Vagina (tissue), 2 donors: ENCODE measurements around the gene RNF181. TPM values are rescaled to one million over a fixed set of nuclear protein-coding genes. Genes with fewer than 3 reads are reported as not detected.

Experiments
- DNase-seq, 2 donors: peaks; one replicate each; pipeline ENCODE4 v3.0.0-alpha.2; 2017; ENCODE audit errors: extremely low spot score in 2 of 2
- H3K27ac ChIP-seq: fragments of 200-600 bp; sonication (generic); one replicate; pipeline ENCODE4 v1.5.1; 2019
- H3K27me3 ChIP-seq: fragments of 200-600 bp; sonication (generic); one replicate; pipeline ENCODE4 v1.5.1; 2019
- H3K36me3 ChIP-seq, 2 donors: fragments of 200-600 bp; sonication (generic); one replicate each; pipeline ENCODE4 v1.5.1; 2017 to 2019
- H3K4me1 ChIP-seq: fragments of 200-600 bp; sonication (generic); one replicate; pipeline ENCODE4 v1.5.1; 2019
- H3K4me3 ChIP-seq, 2 donors: fragments of 200-600 bp; sonication (generic); 1 replicate in 1 of 2; 2 replicates in 1 of 2; pipeline ENCODE4 v1.5.1; 2016 to 2019
- H3K9me3 ChIP-seq: fragments of 200-600 bp; sonication (generic); one replicate; pipeline ENCODE4 v1.5.1; 2019
- POLR2A ChIP-seq, 2 donors: fragments of 450-650 bp; IDR thresholded peaks; one replicate each; pipeline ENCODE4 v1.6.1; 2017; ENCODE audit warnings: antibody characterized with exemption in 2 of 2, mild to moderate bottlenecking in 2 of 2, moderate library complexity in 2 of 2
- POLR2AphosphoS5 ChIP-seq, 2 donors: sonication (generic); formaldehyde crosslinking; IDR thresholded peaks; one replicate each; pipeline ENCODE4 v1.9.0; 2017; ENCODE audit warnings: antibody characterized with exemption in 2 of 2, mild to moderate bottlenecking in 2 of 2, low read depth in 1 of 2; ENCODE audit not compliant: insufficient read depth in 1 of 2
- intact Hi-C: fragments of 100-400 bp; cut with DNase I; formaldehyde crosslinking; loops from one replicate; pipeline ENCODE4 v1.15.1; 2023
- total RNA-seq: library from RNA; depleted of rRNA; stranded (reverse); fragments of >200 nt; gene quantifications from one replicate; pipeline ENCODE4 v1.2.3, GENCODE V29; 2016
- TF ChIP-seq, protein P1 (sequence below), 3 experiments: fragments of 450-650 bp in 2 of 3; fragments of 200-600 bp in 1 of 3; sonication (generic) in 1 of 3; IDR thresholded peaks; one replicate each; pipeline ENCODE4 v1.5.1; 2017 to 2019; ENCODE audit warnings: antibody characterized with exemption in 3 of 3, mild to moderate bottlenecking in 2 of 3, moderate library complexity in 2 of 3

RNF181 gene
- total RNA-seq, 1 donor from 2014 or later = 107 TPM

DNA sequence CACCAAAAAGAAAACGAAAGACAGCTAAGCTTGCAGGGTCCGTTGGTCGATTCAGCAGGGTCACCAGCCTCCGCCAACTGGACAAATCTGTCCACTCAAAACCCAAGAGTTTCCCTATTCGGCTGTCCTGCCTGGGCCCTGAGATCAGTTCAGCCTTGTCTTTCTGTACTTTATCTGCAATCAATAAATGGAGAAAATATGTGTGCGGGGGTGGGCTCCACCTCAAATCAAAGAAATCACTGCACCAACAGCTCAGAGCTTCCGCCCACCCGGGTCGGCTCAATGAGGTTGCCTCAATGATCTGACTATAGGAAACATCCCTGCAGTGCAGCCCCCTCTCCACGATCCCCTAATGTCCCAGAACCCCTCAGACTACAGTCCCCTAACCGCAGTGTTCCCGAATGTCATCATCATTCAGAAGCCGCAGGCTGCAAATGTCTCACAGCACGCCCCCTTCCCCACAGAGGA lies 34.7 kb upstream of the RNF181 start:
- intact Hi-C loops = no loop called here

DNA sequence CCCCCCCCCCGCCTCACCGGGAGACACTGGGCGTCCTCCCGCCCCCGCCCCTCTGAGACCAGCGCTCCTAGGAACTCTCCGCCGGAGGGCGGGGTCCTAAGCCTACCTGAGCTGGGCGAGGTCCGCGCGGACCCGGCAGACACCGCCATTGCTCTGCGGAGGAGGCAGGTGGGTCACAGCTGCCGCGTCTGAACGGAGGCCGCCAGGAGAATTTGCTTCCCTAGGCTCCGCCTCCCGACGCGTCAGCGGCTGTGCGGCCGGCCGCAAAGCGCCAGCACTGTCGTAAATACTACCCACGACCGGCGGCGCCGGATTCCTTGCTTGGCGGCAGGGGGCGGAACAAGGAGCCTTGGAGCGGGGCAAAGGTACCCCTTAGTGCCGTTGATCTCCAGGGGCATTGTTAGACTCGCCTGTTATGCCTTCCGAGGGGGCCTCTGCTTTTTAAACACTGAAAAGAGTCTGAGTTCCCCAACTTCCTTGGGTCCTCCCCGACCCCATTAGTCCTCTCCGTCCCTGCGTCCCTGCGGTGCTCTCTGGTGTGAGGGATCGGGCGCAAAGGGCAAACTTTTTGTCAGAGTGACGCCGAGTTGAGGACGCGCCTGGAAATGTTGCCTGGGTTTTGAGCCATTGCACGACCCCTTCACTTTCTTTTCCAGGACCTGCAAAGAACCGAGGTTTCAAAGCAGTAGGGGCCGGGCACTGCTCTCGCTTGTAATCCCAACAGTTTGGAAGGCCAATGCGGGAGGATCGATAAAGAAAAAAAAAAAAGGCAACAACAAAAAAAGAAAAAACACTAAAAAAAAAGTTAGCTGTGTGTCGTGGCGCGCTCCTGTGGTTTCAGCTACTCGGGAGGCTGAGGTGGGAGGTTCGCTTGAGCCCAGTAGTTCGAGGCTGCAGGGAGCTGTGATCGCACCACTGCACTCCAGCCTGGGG lies 34.0 kb upstream of the RNF181 start, which contains the start of gene GGCX:
GGCX (minus strand) TSS at position 214 of the 933 bp plus-strand sequence; CDS start at position 149, 65 bp downstream.
- no peaks in the 10 kb centered on the region for H3K27me3 ChIP-seq
- H3K4me3 ChIP-seq = peak within 1 kb of the TSS; percentile 73 to 90
- peak within 1 kb of the TSS; percentile 95 for H3K27ac ChIP-seq
- H3K4me1 ChIP-seq = peaks cover 25% of the 10 kb centered on the region
- peak; percentile 87 to 95 for TF ChIP-seq POLR2AphosphoS5 (IDR thresholded peaks at IDR 0.05; ENCODE audit: insufficient read depth in 1 of 2, low read depth in 1 of 2)
- peak in 1 of 2 donors; percentile 74 for TF ChIP-seq POLR2A (IDR thresholded peaks at IDR 0.05)
- TF ChIP-seq, protein P1, sequence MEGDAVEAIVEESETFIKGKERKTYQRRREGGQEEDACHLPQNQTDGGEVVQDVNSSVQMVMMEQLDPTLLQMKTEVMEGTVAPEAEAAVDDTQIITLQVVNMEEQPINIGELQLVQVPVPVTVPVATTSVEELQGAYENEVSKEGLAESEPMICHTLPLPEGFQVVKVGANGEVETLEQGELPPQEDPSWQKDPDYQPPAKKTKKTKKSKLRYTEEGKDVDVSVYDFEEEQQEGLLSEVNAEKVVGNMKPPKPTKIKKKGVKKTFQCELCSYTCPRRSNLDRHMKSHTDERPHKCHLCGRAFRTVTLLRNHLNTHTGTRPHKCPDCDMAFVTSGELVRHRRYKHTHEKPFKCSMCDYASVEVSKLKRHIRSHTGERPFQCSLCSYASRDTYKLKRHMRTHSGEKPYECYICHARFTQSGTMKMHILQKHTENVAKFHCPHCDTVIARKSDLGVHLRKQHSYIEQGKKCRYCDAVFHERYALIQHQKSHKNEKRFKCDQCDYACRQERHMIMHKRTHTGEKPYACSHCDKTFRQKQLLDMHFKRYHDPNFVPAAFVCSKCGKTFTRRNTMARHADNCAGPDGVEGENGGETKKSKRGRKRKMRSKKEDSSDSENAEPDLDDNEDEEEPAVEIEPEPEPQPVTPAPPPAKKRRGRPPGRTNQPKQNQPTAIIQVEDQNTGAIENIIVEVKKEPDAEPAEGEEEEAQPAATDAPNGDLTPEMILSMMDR (IDR thresholded peaks at IDR 0.05) = peak; percentile 6 to 59 (median 14)
- peak in 1 of 2 donors; percentile 93 for DNase-seq
- peaks cover 0 to 8% of the 10 kb centered on the region in 2 donors for H3K36me3 ChIP-seq
- no peaks in the 10 kb centered on the region for H3K9me3 ChIP-seq
- intact Hi-C loops = no loop called here

More for the DNA sequence above, 34.7 kb upstream of the RNF181 start:
- H3K4me3 ChIP-seq = peak overlapping the region; percentile 73 to 90
- H3K4me1 ChIP-seq = peaks cover 25% of the 10 kb centered on the region
- TF ChIP-seq, protein P1 (IDR thresholded peaks at IDR 0.05) = no peak
- TF ChIP-seq POLR2A (IDR thresholded peaks at IDR 0.05) = no peak
- TF ChIP-seq POLR2AphosphoS5 (IDR thresholded peaks at IDR 0.05; ENCODE audit: insufficient read depth in 1 of 2, low read depth in 1 of 2) = no peak
- peak overlapping the region; percentile 95 for H3K27ac ChIP-seq
- no peak for DNase-seq
- H3K27me3 ChIP-seq = no peaks in the 10 kb centered on the region
- no peaks in the 10 kb centered on the region for H3K9me3 ChIP-seq
- H3K36me3 ChIP-seq = peaks cover 0 to 11% of the 10 kb centered on the region in 2 donors

GRCh38 chr2:85564144-85564563 lies 31.4 kb upstream of the RNF181 start:
- Histone ChIP-seq H3K4me1 (peaks cover 24% of the 10 kb centered on the region), H3K27me3 (no peaks in the 10 kb centered on the region), H3K36me3 (no peaks in the 10 kb centered on the region), H3K27ac (no peak overlapping the region), H3K9me3 (no peaks in the 10 kb centered on the region), H3K4me3 (no peak overlapping the region)
- TF ChIP-seq, protein P1 (IDR thresholded peaks at IDR 0.05) = no peak
- TF ChIP-seq POLR2A (IDR thresholded peaks at IDR 0.05) = no peak
- TF ChIP-seq POLR2AphosphoS5 (IDR thresholded peaks at IDR 0.05; ENCODE audit: insufficient read depth in 1 of 2, low read depth in 1 of 2) = no peak
- no peak for DNase-seq
- intact Hi-C loops = loop anchor here (1.0 kb wide), 1 partner anchor 18 kb away; no protein-coding TSS in a partner anchor

DNA sequence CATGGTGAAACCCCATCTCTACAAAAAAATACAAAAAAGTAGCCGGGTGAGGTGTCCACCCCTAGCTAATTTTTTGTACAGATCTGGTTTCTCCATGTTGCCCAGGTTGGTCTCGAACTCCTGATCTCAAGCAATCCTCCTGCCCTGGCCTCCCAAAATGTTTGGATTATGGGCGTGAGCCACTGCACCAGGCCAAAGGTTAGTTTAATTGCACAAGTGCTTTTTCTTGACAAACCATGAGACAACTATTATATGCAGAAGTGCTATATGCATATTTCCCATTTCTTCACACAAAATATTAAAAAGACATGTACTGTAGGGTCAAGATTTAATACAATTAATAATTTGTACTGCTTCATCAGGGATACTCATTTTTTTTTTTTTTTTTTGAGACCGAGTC lies 29.3 kb upstream of the RNF181 start:
- H3K36me3 ChIP-seq = no peaks in the 10 kb centered on the region
- peaks cover 5% of the 10 kb centered on the region for H3K4me1 ChIP-seq
- H3K4me3 ChIP-seq = no peak overlapping the region
- intact Hi-C loops = no loop called here
- no peaks in the 10 kb centered on the region for H3K27me3 ChIP-seq
- no peak overlapping the region for H3K27ac ChIP-seq
- no peaks in the 10 kb centered on the region for H3K9me3 ChIP-seq
- DNase-seq = no peak
- TF ChIP-seq, protein P1 (IDR thresholded peaks at IDR 0.05) = no peak
- TF ChIP-seq POLR2A (IDR thresholded peaks at IDR 0.05) (no peak), POLR2AphosphoS5 (IDR thresholded peaks at IDR 0.05; ENCODE audit: insufficient read depth in 1 of 2, low read depth in 1 of 2) (no peak)
